Fibroblast of peridontal ligament (primary cell): ENCODE measurements around the gene MINDY4B.

Source experiments
- DNase-seq: peaks from one replicate; pipeline ENCODE4 v3.0.0-alpha.2; 2010; ENCODE audit errors: extremely low read depth

Gene MINDY4B

GRCh38 chr3:150905339-150905738 lies at the start of gene MINDY4B:
Gene MINDY4B, minus strand, starts transcription at chr3:150905439. Its CDS starts 0 bp downstream, at chr3:150905439.
- no peak for DNase-seq

- no peak for DNase-seq
These were observed 46.7 kb upstream of the MINDY4B start for GRCh38 chr3:150951923-150952322.

GRCh38 chr3:150945226-150946032 lies 40.2 kb upstream of the MINDY4B start:
- peak; percentile 67 for DNase-seq

GRCh38 chr3:150942221-150942620 lies 37.0 kb upstream of the MINDY4B start:
- DNase-seq, result no peak

- DNase-seq, result no peak
These were observed 31.5 kb upstream of the MINDY4B start for GRCh38 chr3:150936693-150937092.

GRCh38 chr3:150933473-150933995 lies 28.3 kb upstream of the MINDY4B start:
- no peak for DNase-seq

GRCh38 chr3:150931745-150932144 lies 26.5 kb upstream of the MINDY4B start:
- DNase-seq, result no peak

GRCh38 chr3:150930839-150931238 lies 25.6 kb upstream of the MINDY4B start:
- no peak for DNase-seq

- no peak for DNase-seq
These were observed 23.0 kb upstream of the MINDY4B start for GRCh38 chr3:150928234-150928633.

GRCh38 chr3:150926328-150926727 lies 21.1 kb upstream of the MINDY4B start:
- no peak for DNase-seq

GRCh38 chr3:150925751-150926201 lies 20.5 kb upstream of the MINDY4B start:
- no peak for DNase-seq

- no peak for DNase-seq
These were observed 17.4 kb upstream of the MINDY4B start for GRCh38 chr3:150922611-150923010.

GRCh38 chr3:150921209-150921608 lies 16.0 kb upstream of the MINDY4B start:
- no peak for DNase-seq

- DNase-seq, result no peak
These were observed 15.0 kb upstream of the MINDY4B start for GRCh38 chr3:150920236-150920635.

GRCh38 chr3:150917951-150918350 lies 12.7 kb upstream of the MINDY4B start:
- DNase-seq, result no peak

GRCh38 chr3:150913133-150913922 lies 8.1 kb upstream of the MINDY4B start:
- DNase-seq, result peak; percentile 27

- DNase-seq, result no peak
These were observed 7.3 kb upstream of the MINDY4B start for GRCh38 chr3:150912501-150912900.

GRCh38 chr3:150911771-150912170 lies 6.5 kb upstream of the MINDY4B start:
- no peak for DNase-seq

- no peak for DNase-seq
These were observed 1.2 kb upstream of the MINDY4B start for GRCh38 chr3:150906461-150906860.

GRCh38 chr3:150905746-150906145 lies 507 bp upstream of the MINDY4B start:
- DNase-seq, result no peak

- no peak for DNase-seq
These were observed 2.3 kb downstream of the MINDY4B start for GRCh38 chr3:150902988-150903387.

GRCh38 chr3:150901793-150902192 lies 3.4 kb downstream of the MINDY4B start:
- DNase-seq, result no peak

- no peak for DNase-seq
These were observed 6.1 kb downstream of the MINDY4B start for GRCh38 chr3:150899141-150899540.
